Activated T-cell treated with anti-CD3 and anti-CD28 coated beads, Interleukin-2, amount 50 U/mL, for 1 hour (primary cell): ENCODE data around the gene APBB1.
A peak's percentile ranks its signal among the peaks of the same experiment; 100 is the strongest.
"Not testable (repeated sequence)": the region's sequence is repeated elsewhere in the genome, so short reads cannot be mapped to it uniquely, and the experiment has no call there.

Experiments
- DNase-seq: peaks from one replicate; pipeline ENCODE4 v3.0.0-alpha.2; 2020

Gene APBB1

DNA sequence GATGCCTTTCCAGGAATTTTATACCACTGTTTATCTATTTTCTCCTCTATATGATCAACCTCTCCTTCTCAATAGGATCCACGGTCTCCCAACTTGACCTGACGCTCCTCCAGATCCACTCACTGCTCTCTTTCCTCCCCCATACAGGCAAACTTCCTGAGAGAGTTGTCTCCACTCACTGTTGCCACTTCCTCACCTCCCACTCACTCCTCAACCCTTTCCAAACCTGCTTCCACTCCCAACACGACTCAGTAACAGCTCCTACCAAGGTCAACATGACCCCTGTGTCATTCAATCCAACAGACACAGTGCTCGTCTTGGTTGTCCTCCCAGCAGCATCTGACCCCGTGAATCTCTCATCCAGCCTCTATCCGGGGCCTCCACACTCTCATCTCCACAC, 3.1 kb downstream of the APBB1 start:
- no peak for DNase-seq

GRCh38 chr11:6414874-6415328, 4.0 kb downstream of the APBB1 start:
- DNase-seq: no peak

DNA sequence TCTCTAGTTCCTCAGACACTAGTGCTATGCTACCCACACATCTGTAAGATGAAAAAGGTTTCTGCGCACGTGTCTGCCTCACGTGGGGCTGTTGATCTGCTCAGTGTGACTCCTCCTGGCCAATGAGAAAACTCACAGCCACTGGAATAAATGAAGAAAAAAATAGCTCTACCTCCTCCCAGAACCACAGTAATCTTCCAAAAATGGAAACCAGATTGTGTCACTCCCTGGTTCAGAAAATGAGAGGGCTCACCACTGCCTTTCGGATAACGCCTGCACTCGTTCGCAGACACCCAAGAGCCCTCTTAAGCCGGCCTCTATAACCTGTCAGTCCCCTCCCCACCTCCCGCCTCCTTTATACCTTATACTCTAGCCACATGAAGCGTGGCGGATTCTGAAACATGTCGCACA, 5.1 kb downstream of the APBB1 start:
- peak; percentile 71 for DNase-seq

GRCh38 chr11:6411594-6412031, 7.3 kb downstream of the APBB1 start:
- no peak for DNase-seq

GRCh38 chr11:6410695-6411430, 8.0 kb downstream of the APBB1 start:
- DNase-seq: no peak

GRCh38 chr11:6406370-6406769, 12.5 kb downstream of the APBB1 start:
- DNase-seq: no peak

GRCh38 chr11:6405846-6406245, 13.0 kb downstream of the APBB1 start:
- no peak for DNase-seq

- no peak for DNase-seq
These were observed 13.7 kb downstream of the APBB1 start for GRCh38 chr11:6405052-6405667.

- DNase-seq: no peak
These were observed 14.4 kb downstream of the APBB1 start for GRCh38 chr11:6404342-6405051.

DNA sequence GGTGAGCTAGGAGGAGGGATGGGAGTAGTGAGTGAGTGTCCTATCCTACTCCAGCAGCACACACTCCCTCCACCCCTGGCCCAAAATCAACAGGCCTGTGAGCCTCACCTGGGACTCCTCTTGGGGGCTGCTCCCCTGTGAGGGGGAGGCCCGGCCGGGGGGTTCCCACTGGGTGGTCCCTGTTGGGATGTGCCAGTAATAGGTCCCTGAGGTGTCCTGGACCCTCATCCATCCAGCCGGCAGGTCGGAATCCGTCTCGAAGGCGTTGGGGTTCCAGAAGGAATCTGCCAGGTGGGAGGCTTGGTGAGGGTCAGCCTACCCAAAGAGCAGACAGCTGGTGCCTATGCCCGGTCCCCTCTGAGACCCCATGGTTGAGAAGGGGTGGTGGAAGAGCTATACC, 15.4 kb downstream of the APBB1 start:
- DNase-seq: no peak

- peak; percentile 58 for DNase-seq
These were observed 16.3 kb downstream of the APBB1 start for GRCh38 chr11:6402561-6402981.

DNA sequence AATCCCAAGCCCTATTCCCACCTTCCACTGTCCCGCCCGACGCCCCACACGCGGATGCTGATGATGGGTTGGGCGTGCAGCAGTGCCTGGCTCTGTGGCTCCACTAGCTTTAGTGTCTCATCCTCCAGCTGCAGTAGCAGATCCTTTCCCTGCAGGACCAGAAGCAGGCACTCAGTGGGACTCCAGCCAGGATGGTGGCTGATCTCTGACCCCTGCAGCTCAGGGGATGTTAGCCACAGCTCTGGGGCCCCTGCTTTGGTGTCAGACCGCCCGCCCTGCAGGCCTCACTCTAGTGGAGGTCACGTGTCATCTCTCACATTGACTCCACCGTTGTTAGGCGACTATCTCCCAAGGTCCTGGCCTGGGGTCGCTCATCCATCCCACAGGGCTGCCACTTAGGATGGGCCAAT, 16.8 kb downstream of the APBB1 start:
- DNase-seq: no peak

- no peak for DNase-seq
These were observed 17.4 kb downstream of the APBB1 start for GRCh38 chr11:6401464-6401863.

DNA sequence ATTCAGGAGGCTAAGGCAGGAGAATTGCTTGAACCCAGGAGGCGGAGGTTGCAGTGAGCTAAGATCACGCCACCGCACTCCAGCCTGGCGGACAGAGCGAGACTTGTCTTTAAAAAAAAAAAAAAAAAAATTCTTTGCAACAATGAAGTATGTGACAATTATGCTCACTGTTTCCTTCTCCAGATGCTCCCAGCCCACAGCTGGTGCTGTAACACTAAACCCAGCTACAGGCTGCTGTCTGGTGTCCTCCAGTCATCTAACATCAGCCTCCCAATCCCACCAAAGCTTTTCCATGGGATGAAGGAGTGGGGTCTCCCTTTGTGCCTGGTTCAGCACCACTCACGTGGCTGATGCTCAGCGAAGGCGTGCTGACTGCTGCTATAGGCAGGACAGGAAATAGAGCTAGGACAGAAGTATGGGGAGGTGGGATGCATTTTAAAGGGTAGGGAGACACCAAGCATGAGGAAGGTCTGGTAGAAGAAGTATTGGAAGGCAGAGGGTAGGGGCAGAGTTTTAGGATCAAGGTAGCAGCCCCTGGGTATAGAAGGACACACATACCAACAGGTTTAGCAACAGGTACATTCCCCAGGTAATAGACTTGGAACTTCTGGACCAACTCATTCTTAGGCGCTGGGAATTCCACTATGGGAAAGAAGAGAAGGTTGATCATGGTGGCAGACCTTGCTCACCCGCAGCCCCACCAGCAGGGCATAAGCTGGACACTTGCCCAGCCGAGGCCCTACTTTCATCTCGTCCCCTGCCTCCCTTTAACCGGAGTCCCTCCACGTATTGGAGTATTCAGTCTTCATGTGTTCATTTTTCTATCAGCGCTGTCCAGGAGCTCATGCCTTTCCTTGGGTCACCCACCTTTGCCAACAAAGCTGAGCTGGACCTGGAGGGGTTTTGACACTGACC, 18.2 kb downstream of the APBB1 start:
- DNase-seq: no peak

DNA sequence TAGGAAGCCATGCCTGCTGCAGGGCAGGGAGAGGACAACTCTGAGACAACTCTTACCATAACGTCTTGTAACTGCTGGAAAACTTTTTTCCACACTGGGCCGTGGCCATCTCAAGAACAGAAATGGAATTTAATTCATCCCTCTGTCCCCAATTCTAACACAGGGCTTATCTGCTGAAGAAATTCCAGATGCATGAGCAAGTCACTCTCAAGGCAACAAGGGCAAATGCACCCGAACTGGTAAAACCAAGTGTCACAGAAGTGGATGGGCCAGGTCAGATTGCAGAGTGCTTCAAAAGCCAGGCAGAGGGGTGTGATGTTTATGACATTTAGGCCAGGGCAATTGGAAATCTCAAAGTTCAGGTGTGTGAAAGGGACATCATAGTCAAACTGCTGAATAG, 21.3 kb downstream of the APBB1 start:
- no peak for DNase-seq

- no peak for DNase-seq
These were observed 21.7 kb downstream of the APBB1 start for GRCh38 chr11:6397156-6397555.

DNA sequence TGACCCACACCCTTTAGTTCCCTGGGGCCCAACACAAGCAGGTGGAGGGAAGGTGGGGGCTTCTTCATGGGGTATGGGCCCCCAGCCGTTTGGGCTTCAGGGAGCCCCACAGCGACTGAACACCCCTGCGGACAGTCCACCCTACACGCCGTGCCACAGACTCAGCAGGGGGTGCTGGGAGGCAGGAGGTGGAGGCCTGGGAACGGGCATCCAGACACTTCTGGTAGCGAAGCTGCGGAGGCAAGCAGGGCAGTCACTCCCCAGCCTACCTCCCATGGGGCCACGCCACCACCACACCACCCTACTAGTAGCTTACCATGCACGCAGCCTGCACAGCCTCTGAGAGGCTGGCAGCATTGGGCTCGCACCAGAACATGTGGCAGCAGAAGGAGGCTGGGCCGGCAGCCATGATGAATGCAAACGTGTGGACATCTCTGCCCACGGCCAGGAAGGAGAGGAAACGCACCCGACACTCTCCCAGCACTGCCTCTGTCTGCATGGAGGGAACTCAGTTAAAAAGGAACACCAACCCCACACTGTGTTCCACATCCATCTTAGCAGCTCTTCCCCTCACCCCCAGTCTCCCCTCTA, 23.3 kb downstream of the APBB1 start:
- DNase-seq: no peak

- no peak for DNase-seq
These were observed 24.8 kb downstream of the APBB1 start for GRCh38 chr11:6393989-6394670.

DNA sequence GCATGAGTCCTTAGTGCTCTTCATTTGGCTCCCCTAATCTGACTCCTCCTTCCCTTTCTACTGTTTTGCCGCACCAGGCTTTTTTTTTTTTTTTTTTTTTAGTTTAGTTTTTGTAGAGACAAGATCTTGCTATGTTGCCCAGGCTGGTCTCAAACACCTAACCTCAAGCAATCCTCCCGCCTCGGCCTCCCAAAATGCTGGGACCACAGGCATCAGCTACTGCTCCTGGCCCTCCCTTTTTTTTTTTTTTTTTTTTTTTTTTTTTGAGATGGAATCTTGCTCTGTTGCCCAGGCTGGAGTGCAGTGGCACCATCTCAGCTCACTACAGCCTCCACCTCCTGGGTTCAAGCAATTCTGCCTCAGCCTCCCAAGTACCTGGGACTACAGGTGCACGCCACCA, 26.6 kb downstream of the APBB1 start:
- DNase-seq: not testable (repeated sequence)

- DNase-seq: no peak
These were observed 27.3 kb downstream of the APBB1 start for GRCh38 chr11:6391537-6392134.

- no peak for DNase-seq
These were observed 28.0 kb downstream of the APBB1 start for GRCh38 chr11:6390718-6391469.
